ENCODE data around the gene GRIN2A. TPM values are rescaled to one million over a fixed set of nuclear protein-coding genes. Genes with fewer than 3 reads are reported as not detected.

The GRIN2A gene
- polyA plus RNA-seq, 4 donors: 4.9 to 6.9 (median 5.7) TPM

- DNase-seq (ENCODE audit: low read depth in 4 of 4, low spot score in 3 of 4): no peak
Measured at GRCh38 chr16:10137341-10137740, 44.9 kb downstream of the GRIN2A start.

GRCh38 chr16:10136916-10137315, 45.3 kb downstream of the GRIN2A start:
- DNase-seq (ENCODE audit: low read depth in 4 of 4, low spot score in 3 of 4): no peak

DNA sequence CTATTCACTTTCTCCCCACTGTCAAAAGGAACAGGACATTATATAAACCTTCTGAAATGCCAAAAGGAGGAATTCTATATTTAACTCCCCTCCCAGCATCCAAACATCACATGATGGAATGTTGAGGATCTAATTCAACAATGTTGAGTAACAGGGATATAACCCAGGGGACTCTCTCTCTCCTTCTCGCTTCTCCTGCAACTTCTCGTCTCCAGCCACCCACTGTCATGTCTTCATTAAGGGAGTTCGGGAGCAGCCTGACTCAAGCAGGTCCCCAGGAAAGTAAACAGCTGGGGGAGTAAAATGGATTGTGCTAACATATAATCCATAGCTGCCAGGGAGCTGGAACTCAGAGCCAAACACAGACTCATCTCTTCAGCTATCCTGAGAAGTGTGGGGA, 51.7 kb downstream of the GRIN2A start:
- DNase-seq (ENCODE audit: low read depth in 4 of 4, low spot score in 3 of 4): no peak

DNA sequence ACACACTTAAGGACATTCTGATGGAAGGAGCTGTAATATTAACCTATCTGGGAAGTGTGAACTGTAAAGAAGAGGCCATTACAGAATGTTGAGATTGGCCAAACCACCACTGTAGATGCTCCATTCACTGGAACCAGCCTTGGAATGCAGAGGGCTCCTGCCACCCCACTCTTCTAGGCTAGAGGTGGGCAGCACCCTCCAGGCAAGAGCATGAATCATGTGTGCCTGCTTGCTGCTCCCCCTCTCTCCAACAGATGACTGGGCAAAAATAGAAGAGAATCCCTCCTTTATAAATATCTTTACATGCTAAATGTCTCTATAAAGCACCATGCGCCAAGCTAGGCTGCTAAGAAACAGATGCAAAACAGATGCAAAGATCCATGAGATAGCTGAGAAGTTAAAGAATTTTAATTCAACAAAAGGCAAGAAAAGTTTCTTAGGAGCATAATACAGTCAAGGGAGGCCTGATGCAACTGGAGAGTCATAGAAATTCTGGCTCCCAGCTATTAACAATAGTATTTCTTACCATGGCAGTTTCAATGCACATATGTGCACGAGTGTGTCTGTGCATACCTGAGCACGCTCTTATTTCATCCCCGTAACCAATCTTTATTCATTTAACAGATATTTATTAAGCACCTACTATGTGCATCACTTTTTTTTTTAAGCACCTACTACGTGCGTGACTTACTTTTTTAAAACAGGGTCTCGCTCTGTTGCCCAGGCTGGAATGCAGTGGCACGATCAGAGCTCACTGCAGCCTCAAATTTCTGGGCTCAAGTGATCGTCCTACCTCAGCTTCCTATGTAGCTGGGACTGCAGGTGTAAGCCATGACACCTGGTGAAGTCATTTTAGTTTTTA, 53.6 kb downstream of the GRIN2A start:
- DNase-seq (ENCODE audit: low read depth in 4 of 4, low spot score in 3 of 4): no peak

- DNase-seq (ENCODE audit: low read depth in 4 of 4, low spot score in 3 of 4): no peak
Measured at GRCh38 chr16:10126686-10127085, 55.5 kb downstream of the GRIN2A start.

GRCh38 chr16:10123141-10123540, 59.1 kb downstream of the GRIN2A start:
- DNase-seq (ENCODE audit: low read depth in 4 of 4, low spot score in 3 of 4): no peak

DNA sequence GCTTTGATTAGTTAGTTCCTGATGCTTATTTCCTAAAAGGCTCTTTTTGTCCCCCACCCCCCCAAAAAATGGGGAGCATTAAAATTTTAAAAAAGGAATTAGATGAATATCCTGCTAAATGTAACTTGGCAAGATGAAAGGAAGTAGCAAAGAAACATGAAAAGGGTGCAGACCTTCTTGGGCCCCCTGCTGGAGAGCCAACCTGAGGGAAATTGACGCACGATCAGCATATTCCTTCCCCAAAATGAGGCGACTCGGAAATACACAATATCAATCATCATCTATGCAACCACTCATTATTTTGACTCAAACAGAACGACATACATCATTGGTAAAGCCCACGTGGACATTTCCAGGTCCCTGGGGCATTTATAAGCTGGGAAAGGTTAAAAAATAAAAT, 59.7 kb downstream of the GRIN2A start:
- DNase-seq (ENCODE audit: low read depth in 4 of 4, low spot score in 3 of 4): no peak

GRCh38 chr16:10121897-10122425, 60.3 kb downstream of the GRIN2A start:
- DNase-seq (ENCODE audit: low read depth in 4 of 4, low spot score in 3 of 4): no peak

- no peak for DNase-seq (ENCODE audit: low read depth in 4 of 4, low spot score in 3 of 4)
Measured at GRCh38 chr16:10121491-10121890, 60.7 kb downstream of the GRIN2A start.

DNA sequence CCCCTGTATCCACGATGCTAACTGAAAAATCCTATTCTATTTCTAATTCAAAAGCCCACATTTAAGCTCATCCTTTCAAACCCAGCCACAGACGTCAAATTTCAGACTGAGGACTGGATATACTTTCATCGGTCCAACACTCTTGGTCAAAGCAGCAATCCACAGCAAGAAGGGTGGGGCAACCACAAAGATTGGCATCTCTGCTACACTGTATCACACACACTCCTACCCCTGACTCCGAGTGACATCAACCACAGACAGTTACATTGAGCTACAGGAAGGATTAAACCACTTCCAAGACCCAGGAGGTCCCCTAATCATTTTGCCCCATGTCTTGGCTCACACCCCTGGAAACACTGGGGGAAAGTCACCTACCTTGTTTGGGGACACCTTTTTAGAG, 61.3 kb downstream of the GRIN2A start:
- no peak for DNase-seq (ENCODE audit: low read depth in 4 of 4, low spot score in 3 of 4)

DNA sequence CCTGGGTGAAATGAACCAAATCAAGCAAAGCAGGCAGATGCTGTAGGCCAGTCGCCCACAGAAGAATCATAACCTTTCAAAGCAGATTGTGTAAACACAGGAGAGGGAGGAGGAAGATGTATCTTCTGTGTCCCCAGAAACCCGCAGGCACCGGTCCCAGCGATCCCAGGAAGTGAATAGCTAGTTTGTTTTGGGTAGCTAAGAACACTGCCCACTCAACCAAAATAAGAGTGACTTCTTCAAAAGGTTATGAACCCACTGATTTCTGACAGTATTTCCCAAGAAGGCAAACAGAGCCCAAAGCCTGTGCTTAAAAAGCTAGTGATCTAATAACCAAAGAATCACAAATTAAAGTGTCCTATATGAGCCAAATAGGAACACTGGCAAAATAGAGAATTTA, 67.8 kb downstream of the GRIN2A start:
- DNase-seq (ENCODE audit: low read depth in 4 of 4, low spot score in 3 of 4): no peak

- no peak for DNase-seq (ENCODE audit: low read depth in 4 of 4, low spot score in 3 of 4)
Measured at GRCh38 chr16:10113248-10113647, 69.0 kb downstream of the GRIN2A start.

GRCh38 chr16:10112021-10112420, 70.2 kb downstream of the GRIN2A start:
- DNase-seq (ENCODE audit: low read depth in 4 of 4, low spot score in 3 of 4): no peak

DNA sequence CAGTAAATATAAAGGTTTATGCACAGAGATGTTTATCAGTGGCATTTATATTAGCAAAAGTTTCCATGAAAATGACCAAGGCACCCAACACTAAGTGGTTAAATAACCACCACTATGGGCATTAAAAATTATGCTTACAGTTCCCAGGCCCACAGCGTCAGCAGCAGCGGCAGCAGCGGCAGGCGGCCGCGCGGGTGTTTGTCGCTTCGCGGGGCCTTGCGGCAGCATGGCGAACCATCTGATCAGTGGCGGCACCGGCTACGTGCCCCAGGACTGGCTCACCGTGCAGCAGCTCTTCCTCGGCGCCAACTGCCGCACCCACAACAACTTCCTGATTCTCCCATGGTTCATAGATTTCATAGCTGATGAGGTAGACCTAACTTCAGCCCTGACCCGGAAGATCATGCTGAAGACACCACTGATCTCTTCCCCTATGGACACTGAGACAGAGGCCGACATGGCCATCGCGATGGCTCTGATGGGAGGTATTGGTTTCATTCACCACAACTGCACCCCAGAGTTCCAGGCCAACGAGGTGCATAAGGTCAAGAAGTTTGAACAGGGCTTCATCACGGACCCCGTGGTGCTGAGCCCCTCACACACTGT, 71.0 kb downstream of the GRIN2A start:
- no peak for DNase-seq (ENCODE audit: low read depth in 4 of 4, low spot score in 3 of 4)

- no peak for DNase-seq (ENCODE audit: low read depth in 4 of 4, low spot score in 3 of 4)
Measured at GRCh38 chr16:10110552-10110951, 71.7 kb downstream of the GRIN2A start.

- DNase-seq (ENCODE audit: low read depth in 4 of 4, low spot score in 3 of 4): no peak
Measured at GRCh38 chr16:10107081-10107480, 75.1 kb downstream of the GRIN2A start.

DNA sequence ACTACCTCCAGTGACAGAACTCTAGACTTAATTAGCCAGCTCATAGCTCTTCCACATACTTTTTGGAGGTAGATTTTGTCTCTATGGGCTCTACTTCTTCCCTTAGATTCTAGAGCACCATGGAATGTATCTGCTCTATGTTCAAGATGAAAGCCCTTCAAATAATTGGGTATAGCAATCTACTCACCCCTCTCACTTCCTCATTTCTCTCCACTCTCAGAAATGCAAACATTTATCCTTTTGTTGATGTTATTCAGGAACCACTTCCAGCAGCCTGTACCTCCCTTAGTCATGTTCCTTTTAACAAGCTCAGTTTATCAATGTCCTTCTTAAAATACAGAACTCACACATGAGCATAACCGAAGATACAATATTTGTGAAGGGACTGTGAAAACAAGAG, 78.5 kb downstream of the GRIN2A start:
- no peak for DNase-seq (ENCODE audit: low read depth in 4 of 4, low spot score in 3 of 4)

DNA sequence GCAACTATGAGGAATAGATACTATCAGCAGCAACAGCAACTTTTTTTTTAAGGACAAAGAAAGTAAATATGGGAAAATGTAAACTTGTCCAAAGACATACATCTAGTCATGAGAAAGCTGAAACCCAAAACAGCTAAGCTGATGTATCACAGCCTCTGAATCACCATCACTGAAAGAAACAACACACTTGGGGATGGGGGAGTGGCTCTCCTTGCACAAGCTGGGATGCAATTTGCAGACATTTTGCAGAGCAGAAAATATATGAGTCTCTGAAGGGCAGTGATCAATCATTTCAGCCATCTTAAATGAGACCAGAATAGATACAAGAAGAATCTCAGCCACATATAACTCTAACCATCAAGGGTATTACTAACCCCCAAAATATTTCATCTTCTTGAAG, 79.1 kb downstream of the GRIN2A start:
- DNase-seq (ENCODE audit: low read depth in 4 of 4, low spot score in 3 of 4): no peak

GRCh38 chr16:10100829-10101228, 81.4 kb downstream of the GRIN2A start:
- DNase-seq (ENCODE audit: low read depth in 4 of 4, low spot score in 3 of 4): no peak

- no peak for DNase-seq (ENCODE audit: low read depth in 4 of 4, low spot score in 3 of 4)
Measured at GRCh38 chr16:10098991-10099390, 83.2 kb downstream of the GRIN2A start.

GRCh38 chr16:10097271-10097670, 85.0 kb downstream of the GRIN2A start:
- DNase-seq (ENCODE audit: low read depth in 4 of 4, low spot score in 3 of 4): no peak

GRCh38 chr16:10093576-10093975, 88.7 kb downstream of the GRIN2A start:
- no peak for DNase-seq (ENCODE audit: low read depth in 4 of 4, low spot score in 3 of 4)
